Activated naive CD8-positive, alpha-beta T cell treated with anti-CD3 and anti-CD28 coated beads for 36 hours (primary cell): ENCODE data around the gene ADCY2. TPM values are rescaled to one million over a fixed set of nuclear protein-coding genes. Genes with fewer than 3 reads are reported as not detected.

Experiments
- DNase-seq: peaks from one replicate; pipeline ENCODE4 v3.0.0; 2021
- H3K27ac Mint-ChIP-seq: one replicate; pipeline ENCODE4 v1.8.0; 2022; ENCODE audit warnings: mild to moderate bottlenecking, moderate library complexity, mixed read lengths
- H3K27me3 Mint-ChIP-seq: one replicate; pipeline ENCODE4 v1.8.0; 2022; ENCODE audit warnings: mild to moderate bottlenecking, mixed read lengths
- H3K36me3 Mint-ChIP-seq: one replicate; pipeline ENCODE4 v1.8.0; 2021; ENCODE audit warnings: mild to moderate bottlenecking, mixed read lengths
- H3K4me1 Mint-ChIP-seq: one replicate; pipeline ENCODE4 v1.8.0; 2021; ENCODE audit warnings: mixed read lengths
- H3K4me3 Mint-ChIP-seq: one replicate; pipeline ENCODE4 v1.8.0; 2022; ENCODE audit warnings: mild to moderate bottlenecking, moderate library complexity, mixed read lengths
- H3K9me3 Mint-ChIP-seq: one replicate; pipeline ENCODE4 v1.8.0; 2022; ENCODE audit warnings: mixed read lengths
- total RNA-seq, 2 experiments: library from RNA; stranded (reverse); gene quantifications; one replicate each; pipeline ENCODE4 v1.2.3, GENCODE V29; 2021

Gene ADCY2
- total RNA-seq, 2 experiments from 2014 or later: not detected

DNA sequence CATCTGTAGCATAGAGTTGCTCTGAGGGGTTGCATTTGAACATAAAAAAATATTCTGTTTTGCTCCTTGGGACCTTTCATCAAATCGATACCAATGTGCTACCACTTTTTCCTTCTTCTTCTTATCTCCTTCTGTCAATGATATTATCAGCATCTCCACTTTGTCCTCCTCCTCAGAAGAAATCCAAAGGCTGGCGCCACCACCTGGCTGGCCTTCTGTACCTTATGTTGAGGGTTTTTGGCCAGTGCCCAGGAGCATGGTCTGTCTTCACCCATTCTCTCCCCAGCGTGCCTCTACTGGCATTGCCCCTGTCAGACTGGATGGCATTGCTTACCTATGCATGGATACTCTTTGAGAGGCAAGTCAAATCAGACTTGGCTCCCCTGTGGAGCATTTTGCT, 287.8 kb downstream of the ADCY2 start:
- no peak for DNase-seq
- no peaks in the 10 kb centered on the region for H3K9me3 Mint-ChIP-seq
- peaks cover 9% of the 10 kb centered on the region for H3K27me3 Mint-ChIP-seq
- no peak overlapping the region for H3K27ac Mint-ChIP-seq
- H3K4me1 Mint-ChIP-seq: no peaks in the 10 kb centered on the region
- no peak overlapping the region for H3K4me3 Mint-ChIP-seq
- H3K36me3 Mint-ChIP-seq: no peaks in the 10 kb centered on the region

DNA sequence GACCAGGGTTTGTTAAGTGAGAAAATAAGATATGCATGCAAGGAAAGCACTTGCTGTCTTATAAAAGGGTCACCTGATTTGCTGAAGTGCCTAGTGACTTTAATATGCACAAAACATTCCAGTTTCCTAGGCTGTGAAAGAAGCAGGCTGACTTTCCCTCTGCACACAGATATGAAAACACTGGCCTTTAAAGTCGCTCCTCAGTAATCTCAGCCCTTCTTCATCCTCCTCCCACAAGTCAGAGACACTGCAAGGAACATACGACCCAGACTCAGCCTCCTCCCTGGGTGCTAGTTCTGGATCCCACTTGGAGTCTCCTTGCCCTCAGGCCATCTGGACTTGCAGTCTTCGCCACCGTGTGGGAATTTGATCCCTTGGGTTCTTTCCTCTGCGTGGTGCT, 288.9 kb downstream of the ADCY2 start:
- Mint-ChIP-seq H3K4me3 (no peak overlapping the region), H3K27ac (no peak overlapping the region), H3K27me3 (peaks cover 6% of the 10 kb centered on the region), H3K36me3 (no peaks in the 10 kb centered on the region), H3K4me1 (no peaks in the 10 kb centered on the region), H3K9me3 (no peaks in the 10 kb centered on the region)
- DNase-seq: no peak

DNA sequence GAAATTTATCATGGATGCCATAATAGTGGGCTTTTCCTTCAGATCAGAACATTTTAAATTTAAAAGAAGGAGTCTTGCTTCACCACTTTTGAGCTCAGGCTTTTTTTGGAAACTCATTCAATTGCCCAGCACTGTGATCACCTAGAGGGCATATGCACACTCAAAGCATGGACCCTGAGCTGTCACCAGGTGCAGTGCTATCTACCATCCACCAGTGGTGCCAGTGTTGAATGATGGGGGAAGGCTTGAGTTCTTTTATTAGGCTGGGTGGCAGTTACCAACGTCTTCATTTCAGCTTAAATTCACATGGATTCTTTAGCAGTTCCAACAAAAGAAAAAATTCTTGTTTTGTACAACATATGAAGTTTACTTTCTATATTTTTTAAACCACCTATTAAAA, 290.9 kb downstream of the ADCY2 start:
- Mint-ChIP-seq H3K4me1 (no peaks in the 10 kb centered on the region), H3K9me3 (no peaks in the 10 kb centered on the region), H3K27me3 (peaks cover 9% of the 10 kb centered on the region), H3K27ac (no peak overlapping the region), H3K4me3 (no peak overlapping the region), H3K36me3 (no peaks in the 10 kb centered on the region)
- DNase-seq: no peak

DNA sequence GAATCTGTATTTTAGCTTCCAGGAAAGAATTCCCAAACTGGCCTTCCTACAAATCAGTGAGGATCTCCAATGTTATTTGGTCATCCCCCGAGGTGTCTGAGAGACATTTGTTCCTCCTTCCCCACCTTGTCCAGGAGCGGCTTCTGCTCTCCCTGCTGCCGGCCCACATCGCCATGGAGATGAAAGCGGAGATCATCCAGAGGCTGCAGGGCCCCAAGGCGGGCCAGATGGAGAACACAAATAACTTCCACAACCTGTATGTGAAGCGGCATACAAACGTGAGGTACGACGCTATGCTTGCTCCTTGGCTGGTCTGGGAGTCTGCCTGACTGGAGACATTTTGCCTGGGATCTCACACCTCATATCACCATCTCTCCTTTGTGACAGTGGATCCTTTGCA, 294.6 kb downstream of the ADCY2 start:
- no peak for DNase-seq
- Mint-ChIP-seq H3K4me3 (no peak overlapping the region), H3K27ac (no peak overlapping the region), H3K9me3 (no peaks in the 10 kb centered on the region), H3K4me1 (no peaks in the 10 kb centered on the region), H3K36me3 (no peaks in the 10 kb centered on the region), H3K27me3 (peaks cover 9% of the 10 kb centered on the region)

DNA sequence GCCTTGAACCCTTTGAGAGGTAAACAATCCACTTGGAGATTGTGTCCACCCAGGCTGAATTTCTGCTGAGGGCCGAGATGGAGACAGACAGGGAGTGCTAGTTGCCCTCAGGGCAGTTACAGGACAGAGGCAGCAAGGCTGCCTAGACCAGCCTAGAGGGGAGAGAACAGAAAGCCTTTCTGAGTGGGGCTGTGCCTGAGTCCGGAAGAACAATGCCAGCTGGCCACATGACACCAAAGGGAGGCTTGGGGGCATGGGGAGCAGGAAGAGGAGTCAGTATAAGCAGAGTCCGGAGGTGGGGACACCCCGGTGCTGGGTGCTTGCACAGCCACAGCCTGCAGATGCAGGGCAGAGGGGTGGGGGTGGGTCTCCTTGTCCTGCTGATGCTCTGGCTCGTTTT, 309.3 kb downstream of the ADCY2 start:
- no peak overlapping the region for H3K4me3 Mint-ChIP-seq
- H3K27me3 Mint-ChIP-seq: no peaks in the 10 kb centered on the region
- H3K4me1 Mint-ChIP-seq: no peaks in the 10 kb centered on the region
- no peak for DNase-seq
- no peaks in the 10 kb centered on the region for H3K36me3 Mint-ChIP-seq
- peaks cover 1% of the 10 kb centered on the region for H3K9me3 Mint-ChIP-seq
- H3K27ac Mint-ChIP-seq: peak overlapping the region; percentile 31

DNA sequence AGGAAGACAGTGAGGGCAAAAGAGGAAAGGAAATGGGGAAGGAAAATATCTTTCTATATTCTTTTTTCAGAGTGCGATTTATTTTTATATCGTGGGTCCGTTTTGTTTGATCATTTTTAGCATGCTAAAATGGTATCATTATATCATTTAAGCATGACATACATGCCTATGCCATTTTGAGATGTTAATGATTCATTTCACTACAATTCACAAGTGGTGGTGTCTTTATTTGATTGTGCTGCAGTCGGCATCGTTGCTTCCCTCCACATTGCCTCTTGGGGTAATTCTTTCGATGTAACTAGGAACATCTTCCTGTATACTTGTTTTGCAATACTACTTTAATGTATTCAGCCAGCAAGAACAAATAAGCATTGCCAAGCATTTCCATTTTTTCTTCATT, 309.8 kb downstream of the ADCY2 start:
- H3K9me3 Mint-ChIP-seq: peaks cover 1% of the 10 kb centered on the region
- H3K36me3 Mint-ChIP-seq: no peaks in the 10 kb centered on the region
- H3K4me3 Mint-ChIP-seq: no peak overlapping the region
- DNase-seq: no peak
- H3K27me3 Mint-ChIP-seq: no peaks in the 10 kb centered on the region
- H3K4me1 Mint-ChIP-seq: no peaks in the 10 kb centered on the region
- no peak overlapping the region for H3K27ac Mint-ChIP-seq

DNA sequence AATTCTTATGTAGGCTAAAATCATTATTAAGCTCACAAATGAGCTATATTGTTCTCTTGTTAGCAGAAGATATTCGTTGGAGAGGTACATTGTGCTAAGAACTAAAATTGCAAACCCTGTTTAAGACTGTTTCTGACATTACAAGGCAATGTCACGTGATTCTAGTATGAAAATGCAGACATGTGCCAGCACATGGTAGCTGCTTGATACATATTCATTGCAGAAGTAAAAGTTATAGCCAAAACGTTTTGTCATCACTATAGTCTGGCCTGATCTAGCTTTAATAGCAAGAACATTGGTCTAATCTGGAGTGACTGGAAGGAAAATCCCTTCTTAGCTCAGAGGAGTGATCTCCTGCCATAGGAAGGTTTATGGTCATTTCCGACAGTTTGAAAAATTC, 310.3 kb downstream of the ADCY2 start:
- no peak for DNase-seq
- Mint-ChIP-seq H3K36me3 (no peaks in the 10 kb centered on the region), H3K9me3 (peaks cover 1% of the 10 kb centered on the region), H3K4me3 (no peak overlapping the region), H3K27me3 (no peaks in the 10 kb centered on the region), H3K27ac (no peak overlapping the region), H3K4me1 (no peaks in the 10 kb centered on the region)

DNA sequence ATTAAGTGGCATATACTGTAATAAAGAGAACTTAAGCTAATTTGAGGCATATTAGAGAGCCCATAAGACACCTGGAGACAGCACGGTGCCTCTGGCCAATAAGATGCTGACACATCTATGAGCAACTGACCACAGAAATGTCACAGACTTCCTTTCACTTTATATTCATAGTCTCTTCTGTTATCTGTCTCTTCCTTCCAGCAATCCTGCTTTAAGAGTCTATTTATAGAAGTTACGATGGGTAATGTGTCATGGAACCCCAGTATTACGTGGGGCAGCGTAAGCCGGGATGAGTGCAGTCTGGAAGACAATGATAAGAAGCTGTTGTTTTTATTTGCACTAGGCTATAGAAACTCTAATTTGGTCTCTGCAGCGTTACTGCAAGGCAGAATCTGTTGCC, 318.2 kb downstream of the ADCY2 start:
- Mint-ChIP-seq H3K4me3 (no peak overlapping the region), H3K9me3 (no peaks in the 10 kb centered on the region), H3K27ac (no peak overlapping the region), H3K4me1 (no peaks in the 10 kb centered on the region), H3K27me3 (no peaks in the 10 kb centered on the region), H3K36me3 (no peaks in the 10 kb centered on the region)
- DNase-seq: no peak

DNA sequence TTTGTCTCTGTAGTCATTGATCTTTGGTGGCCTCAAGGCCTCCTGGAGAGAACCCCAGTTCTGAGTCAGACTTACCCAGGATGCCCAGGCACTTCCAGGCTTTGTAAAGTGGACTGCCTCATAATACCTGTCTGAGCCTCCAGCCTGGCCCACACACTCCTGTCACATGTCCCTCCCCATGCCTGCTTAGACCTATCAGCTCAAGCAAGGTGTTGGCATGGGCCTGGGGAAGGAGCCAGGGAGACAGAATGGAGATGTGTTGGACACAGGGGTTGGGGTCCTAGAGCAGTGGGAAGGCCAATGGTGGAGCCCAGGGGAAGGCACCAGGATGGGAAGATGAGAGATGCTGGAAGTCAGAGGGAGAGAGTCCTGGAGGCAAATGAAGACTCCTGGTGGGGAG, 318.8 kb downstream of the ADCY2 start:
- no peak overlapping the region for H3K4me3 Mint-ChIP-seq
- no peaks in the 10 kb centered on the region for H3K27me3 Mint-ChIP-seq
- no peaks in the 10 kb centered on the region for H3K36me3 Mint-ChIP-seq
- H3K9me3 Mint-ChIP-seq: no peaks in the 10 kb centered on the region
- no peaks in the 10 kb centered on the region for H3K4me1 Mint-ChIP-seq
- no peak overlapping the region for H3K27ac Mint-ChIP-seq
- no peak for DNase-seq

DNA sequence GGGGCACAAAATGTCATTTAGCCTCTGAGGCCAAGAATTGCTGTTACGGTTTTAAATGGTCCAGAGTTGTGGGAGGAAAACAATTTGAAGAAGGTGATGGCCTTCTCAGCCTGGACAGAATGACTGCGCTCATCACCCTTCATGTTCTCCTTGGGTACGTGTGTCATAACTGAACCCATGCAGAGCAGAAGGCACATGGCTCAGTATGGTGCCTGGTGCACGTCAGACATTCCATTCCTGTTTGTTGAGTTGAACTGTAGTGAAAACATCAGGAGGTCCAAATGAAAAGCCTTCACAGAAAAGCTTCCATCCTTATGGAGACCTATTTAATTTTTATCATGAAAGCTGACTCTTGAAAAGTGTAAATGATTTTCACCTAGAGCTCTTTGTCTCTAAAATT, 321.8 kb downstream of the ADCY2 start:
- Mint-ChIP-seq H3K9me3 (no peaks in the 10 kb centered on the region), H3K27ac (no peak overlapping the region), H3K36me3 (no peaks in the 10 kb centered on the region)

DNA sequence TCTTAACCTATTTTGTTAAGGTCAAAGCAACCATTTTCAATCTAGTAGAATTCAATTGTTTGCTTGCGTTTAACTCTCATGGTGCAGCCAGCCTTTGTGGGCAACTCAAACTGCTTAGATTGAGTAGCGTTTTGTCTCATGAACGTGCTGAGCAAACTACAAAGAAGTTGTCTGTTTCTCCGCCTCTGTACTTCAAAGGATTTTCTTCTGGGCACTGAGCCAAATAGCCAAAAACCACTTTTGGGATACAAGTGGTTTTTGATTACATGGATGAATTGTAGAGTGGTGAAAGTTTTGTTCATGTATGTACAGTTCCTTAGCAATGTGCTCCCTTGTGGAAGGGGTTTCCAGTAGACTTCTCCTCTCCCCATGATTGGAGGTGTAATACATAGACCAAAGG, 332.1 kb downstream of the ADCY2 start:
- DNase-seq: no peak
- Mint-ChIP-seq H3K4me1 (no peaks in the 10 kb centered on the region), H3K36me3 (no peaks in the 10 kb centered on the region), H3K4me3 (no peak overlapping the region), H3K9me3 (no peaks in the 10 kb centered on the region), H3K27ac (no peak overlapping the region), H3K27me3 (peaks cover 11% of the 10 kb centered on the region)

More for the DNA sequence above, 321.8 kb downstream of the ADCY2 start:
- DNase-seq: no peak
- H3K4me1 Mint-ChIP-seq: no peaks in the 10 kb centered on the region
- H3K27me3 Mint-ChIP-seq: no peaks in the 10 kb centered on the region
- H3K4me3 Mint-ChIP-seq: no peak overlapping the region

DNA sequence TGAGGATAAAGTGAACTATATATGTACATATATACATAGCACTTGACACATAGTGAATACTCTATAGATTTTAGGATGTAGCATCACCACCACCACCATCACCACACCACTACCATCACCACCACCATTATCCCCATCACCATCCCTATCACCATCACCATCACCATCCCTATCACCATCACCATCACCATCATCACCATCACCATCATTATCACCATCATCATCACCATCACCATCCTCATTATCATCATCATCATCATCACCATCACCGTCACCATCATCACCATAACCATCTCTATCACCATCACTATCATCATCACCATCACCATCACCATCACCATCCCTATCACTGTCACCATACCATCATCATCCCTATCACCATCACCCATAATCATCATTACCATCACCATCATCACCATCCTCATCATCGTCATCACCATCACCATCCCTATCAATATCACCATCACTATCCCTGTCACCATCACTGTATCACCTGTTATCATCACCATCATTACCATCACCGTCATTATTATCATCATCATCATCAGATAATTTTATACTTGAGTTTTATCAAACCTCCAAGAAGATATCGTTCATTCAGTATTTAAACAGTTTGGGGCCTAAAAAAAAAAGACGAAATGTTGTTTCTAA, 345.6 kb downstream of the ADCY2 start:
- Mint-ChIP-seq H3K27me3 (peaks cover 3% of the 10 kb centered on the region), H3K27ac (no peak overlapping the region), H3K4me3 (no peak overlapping the region), H3K9me3 (no peaks in the 10 kb centered on the region), H3K4me1 (no peaks in the 10 kb centered on the region), H3K36me3 (no peaks in the 10 kb centered on the region)
- no peak for DNase-seq

DNA sequence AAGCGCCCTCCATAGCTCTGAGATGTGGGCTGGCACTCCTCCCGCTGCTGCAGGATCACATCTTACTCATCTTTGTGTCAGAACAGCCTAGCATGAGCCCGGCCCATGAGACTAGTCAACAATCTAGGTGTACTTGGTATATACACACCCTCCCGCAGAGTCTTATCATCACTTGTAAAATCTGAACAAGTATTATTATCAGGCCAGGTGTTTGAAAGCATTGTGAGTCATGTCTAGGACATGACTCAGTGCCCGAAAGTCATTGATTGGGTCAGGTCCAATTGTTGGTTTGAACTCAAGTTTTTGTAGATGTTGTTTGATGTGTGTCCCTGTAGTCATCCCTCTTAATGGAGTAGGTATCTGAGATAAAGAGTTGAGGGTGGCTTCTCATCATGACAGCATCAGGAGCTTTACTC, 346.3 kb downstream of the ADCY2 start:
- no peak overlapping the region for H3K27ac Mint-ChIP-seq
- peaks cover 7% of the 10 kb centered on the region for H3K27me3 Mint-ChIP-seq
- no peak overlapping the region for H3K4me3 Mint-ChIP-seq
- H3K36me3 Mint-ChIP-seq: no peaks in the 10 kb centered on the region
- H3K4me1 Mint-ChIP-seq: no peaks in the 10 kb centered on the region
- no peaks in the 10 kb centered on the region for H3K9me3 Mint-ChIP-seq
- DNase-seq: no peak

DNA sequence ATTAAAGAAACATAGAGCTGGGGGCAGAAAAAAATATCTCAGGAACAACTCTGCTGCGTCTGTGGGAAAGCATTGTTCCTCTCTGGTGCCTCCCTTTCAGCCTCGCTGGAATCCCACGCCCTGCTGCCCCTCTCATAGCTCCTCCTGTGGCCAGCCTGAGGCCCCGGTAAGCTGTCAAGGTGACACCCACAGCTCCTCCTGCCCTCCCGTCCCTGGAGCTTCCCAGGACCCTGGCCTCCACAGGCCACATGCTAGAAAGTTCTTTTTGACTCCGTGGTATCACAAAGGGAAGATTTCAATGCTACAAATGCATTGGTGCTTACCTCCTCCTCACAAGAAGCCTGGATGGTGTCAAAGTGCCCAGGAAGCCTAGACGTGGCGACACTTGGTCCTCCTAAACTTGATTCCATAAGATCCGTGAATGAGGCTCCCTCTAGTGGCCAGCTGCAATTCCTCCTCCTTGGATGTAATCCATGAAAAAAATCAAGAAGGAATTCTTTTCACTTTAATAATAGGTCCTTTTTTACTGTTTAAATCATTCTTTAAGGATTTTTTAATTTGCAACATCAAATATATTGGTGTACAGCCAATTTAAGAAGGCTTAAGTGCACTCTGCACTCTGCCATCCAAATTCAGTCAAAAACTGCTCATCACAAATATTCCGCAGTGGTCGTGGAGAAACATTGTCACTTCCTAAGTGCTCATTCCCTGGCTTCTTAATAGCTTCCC, 350.1 kb downstream of the ADCY2 start:
- peak; percentile 9 for DNase-seq
- H3K4me3 Mint-ChIP-seq: no peak overlapping the region
- H3K9me3 Mint-ChIP-seq: no peaks in the 10 kb centered on the region
- H3K36me3 Mint-ChIP-seq: no peaks in the 10 kb centered on the region
- H3K4me1 Mint-ChIP-seq: no peaks in the 10 kb centered on the region
- H3K27ac Mint-ChIP-seq: no peak overlapping the region
- H3K27me3 Mint-ChIP-seq: peaks cover 8% of the 10 kb centered on the region

DNA sequence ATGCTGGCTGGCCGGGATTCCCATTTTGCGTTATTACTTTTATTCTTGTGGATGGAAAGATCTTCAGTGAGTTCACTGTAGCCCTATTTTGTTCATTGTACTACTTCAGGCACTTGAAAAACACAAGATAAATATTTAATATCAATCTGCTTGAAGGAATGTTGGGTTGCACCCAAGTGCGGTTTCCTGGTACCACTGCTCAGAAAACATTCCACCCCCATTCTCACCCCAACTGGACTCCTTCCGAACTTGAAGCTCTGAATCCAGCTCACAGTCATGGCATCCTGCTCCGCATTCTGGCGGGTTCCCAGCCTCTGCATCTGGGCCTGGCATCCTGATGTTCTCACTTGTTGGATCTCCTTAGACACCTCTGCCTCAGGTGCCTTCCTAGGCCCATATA, 351.8 kb downstream of the ADCY2 start:
- no peaks in the 10 kb centered on the region for H3K36me3 Mint-ChIP-seq
- no peak overlapping the region for H3K4me3 Mint-ChIP-seq
- H3K27me3 Mint-ChIP-seq: peaks cover 13% of the 10 kb centered on the region
- no peak overlapping the region for H3K27ac Mint-ChIP-seq
- no peak for DNase-seq
- H3K4me1 Mint-ChIP-seq: no peaks in the 10 kb centered on the region
- no peaks in the 10 kb centered on the region for H3K9me3 Mint-ChIP-seq

DNA sequence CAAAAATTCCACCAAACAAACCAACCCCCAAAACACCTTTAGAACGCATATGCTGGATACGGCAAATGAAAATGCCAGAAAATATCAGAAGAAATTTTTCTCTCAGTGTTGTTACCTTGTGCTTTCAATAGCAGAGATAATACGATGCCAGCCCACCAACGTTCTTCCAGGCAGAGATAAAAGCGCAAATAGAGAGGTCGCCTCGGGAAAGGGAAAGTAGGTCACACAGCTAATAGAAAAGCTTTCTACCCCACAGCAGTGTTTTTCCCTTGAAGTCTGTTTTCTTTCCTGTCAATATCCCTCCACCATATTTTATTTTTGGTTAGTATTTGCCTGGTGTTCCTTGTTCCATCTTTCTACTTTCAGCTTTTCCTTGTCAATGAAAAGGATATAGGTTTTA, 353.7 kb downstream of the ADCY2 start:
- Mint-ChIP-seq H3K27ac (no peak overlapping the region), H3K36me3 (no peaks in the 10 kb centered on the region), H3K4me3 (no peak overlapping the region), H3K27me3 (peaks cover 22% of the 10 kb centered on the region), H3K4me1 (no peaks in the 10 kb centered on the region), H3K9me3 (no peaks in the 10 kb centered on the region)
- DNase-seq: no peak
